H9 (cell line): ENCODE results near the gene KRT32. TPM values are rescaled to one million over a fixed set of nuclear protein-coding genes. Genes with fewer than 3 reads are reported as not detected.

Experiments
- DNase-seq: peaks from one replicate; pipeline ENCODE4 v3.0.0-alpha.2; 2017
- H2AFZ ChIP-seq: one replicate; pipeline ENCODE4 v1.6.1; 2013; ENCODE audit warnings: mild to moderate bottlenecking, low read length, control low read depth, moderate library complexity
- H2AK5ac ChIP-seq: 2 replicates; pipeline ENCODE4 v1.6.1; 2013; ENCODE audit warnings: low read length, control low read depth, mixed read lengths; ENCODE audit not compliant: insufficient read length
- H2BK120ac ChIP-seq: one replicate; pipeline ENCODE4 v1.6.1; 2013; ENCODE audit warnings: low read depth, mild to moderate bottlenecking, low read length, control low read depth, inconsistent platforms; ENCODE audit not compliant: poor library complexity, severe bottlenecking
- H2BK12ac ChIP-seq: 2 replicates; pipeline ENCODE4 v1.6.1; 2013; ENCODE audit warnings: low read length, control low read depth, mixed read lengths, low read depth; ENCODE audit not compliant: insufficient read length
- H2BK15ac ChIP-seq: 2 replicates; pipeline ENCODE4 v1.6.1; 2013; ENCODE audit warnings: low read depth, low read length, control low read depth
- H2BK20ac ChIP-seq: one replicate; pipeline ENCODE4 v1.6.1; 2013; ENCODE audit warnings: low read depth, mild to moderate bottlenecking, low read length, control low read depth, inconsistent platforms; ENCODE audit not compliant: poor library complexity, severe bottlenecking
- H2BK5ac ChIP-seq: 2 replicates; pipeline ENCODE4 v1.6.1; 2013; ENCODE audit warnings: low read length, control low read depth, mixed read lengths; ENCODE audit not compliant: insufficient read length
- H3K14ac ChIP-seq: 2 replicates; pipeline ENCODE4 v1.6.1; 2013; ENCODE audit warnings: low read length, control low read depth; ENCODE audit not compliant: insufficient read depth
- H3K18ac ChIP-seq: 2 replicates; pipeline ENCODE4 v1.6.1; 2013; ENCODE audit warnings: low read depth, mild to moderate bottlenecking, mixed read lengths, low read length, control low read depth; ENCODE audit not compliant: insufficient read length
- H3K23ac ChIP-seq: 2 replicates; pipeline ENCODE4 v1.6.1; 2013; ENCODE audit warnings: low read length, control low read depth, mixed read lengths, low read depth; ENCODE audit not compliant: insufficient read length
- H3K23me2 ChIP-seq: 2 replicates; pipeline ENCODE4 v1.6.1; 2013; ENCODE audit warnings: low read depth, mild to moderate bottlenecking, mixed read lengths, low read length, control low read depth; ENCODE audit not compliant: insufficient read length, poor library complexity, severe bottlenecking
- H3K27ac ChIP-seq: 2 replicates; pipeline ENCODE4 v1.5.1; 2013; ENCODE audit warnings: low read length, control low read depth, mixed read lengths, low read depth; ENCODE audit not compliant: insufficient read length
- H3K27me3 ChIP-seq: 2 replicates; pipeline ENCODE4 v1.6.1; 2013; ENCODE audit warnings: low read length, control low read depth, inconsistent platforms; ENCODE audit not compliant: insufficient read depth
- H3K4ac ChIP-seq: 2 replicates; pipeline ENCODE4 v1.6.1; 2013; ENCODE audit warnings: low read depth, mild to moderate bottlenecking, control low read depth, inconsistent platforms, low read length, moderate library complexity
- H3K4me1 ChIP-seq: 2 replicates; pipeline ENCODE4 v1.6.1; 2013; ENCODE audit warnings: low read length, control low read depth, inconsistent platforms; ENCODE audit not compliant: insufficient read depth
- H3K4me2 ChIP-seq: 2 replicates; pipeline ENCODE4 v1.6.1; 2013; ENCODE audit warnings: low read length, control low read depth, mixed read lengths; ENCODE audit not compliant: insufficient read length, insufficient read depth
- H3K56ac ChIP-seq: 2 replicates; pipeline ENCODE4 v1.6.1; 2013; ENCODE audit warnings: low read depth, mild to moderate bottlenecking, mixed read lengths, low read length, control low read depth; ENCODE audit not compliant: insufficient read length
- H3K79me1 ChIP-seq: 2 replicates; pipeline ENCODE4 v1.6.1; 2013; ENCODE audit warnings: low read depth, mild to moderate bottlenecking, moderate library complexity, low read length, control low read depth, inconsistent platforms; ENCODE audit not compliant: insufficient read depth, poor library complexity, severe bottlenecking
- H3K79me2 ChIP-seq: 2 replicates; pipeline ENCODE4 v1.6.1; 2013; ENCODE audit warnings: low read length, control low read depth, inconsistent platforms; ENCODE audit not compliant: insufficient read depth
- H3K9ac ChIP-seq: 2 replicates; pipeline ENCODE4 v1.6.1; 2013; ENCODE audit warnings: low read length, control low read depth, mixed read lengths; ENCODE audit not compliant: insufficient read length; ENCODE audit errors: extremely low read depth
- H3K9me3 ChIP-seq: one replicate; pipeline ENCODE4 v1.6.1; 2013; ENCODE audit warnings: low read depth, low read length, inconsistent platforms; ENCODE audit not compliant: control insufficient read depth
- H3T11ph ChIP-seq: one replicate; pipeline ENCODE4 v1.6.1; 2013; ENCODE audit warnings: mild to moderate bottlenecking, low read length, control low read depth, inconsistent platforms
- H4K20me1 ChIP-seq: one replicate; pipeline ENCODE4 v1.6.1; 2013; ENCODE audit not compliant: control insufficient read depth, insufficient read length, insufficient read depth
- H4K5ac ChIP-seq: 2 replicates; pipeline ENCODE4 v1.6.1; 2013; ENCODE audit warnings: low read depth, mild to moderate bottlenecking, mixed read lengths, low read length, control low read depth; ENCODE audit not compliant: insufficient read length
- H4K8ac ChIP-seq: replicated peaks from 2 replicates; pipeline ENCODE4 v1.6.1; 2013; ENCODE audit warnings: low read length, control low read depth, mixed read lengths, low read depth; ENCODE audit not compliant: insufficient read length
- H4K91ac ChIP-seq: 2 replicates; pipeline ENCODE4 v1.6.1; 2013; ENCODE audit warnings: low read depth, mild to moderate bottlenecking, moderate library complexity, mixed read lengths, low read length, control low read depth; ENCODE audit not compliant: insufficient read length
- H3K27ac Mint-ChIP-seq, 3 experiments: 2 replicates in 2 of 3; 3 replicates in 1 of 3; pipeline ENCODE4 v1.8.0; 2020 to 2021; ENCODE audit warnings: mixed read lengths in 3 of 3, mild to moderate bottlenecking in 1 of 3, moderate library complexity in 1 of 3
- H3K27me3 Mint-ChIP-seq: 2 replicates; pipeline ENCODE4 v1.8.0; 2021; ENCODE audit warnings: low read depth, mild to moderate bottlenecking, moderate library complexity, mixed read lengths
- H3K36me3 Mint-ChIP-seq, 3 experiments: 2 replicates in 2 of 3; 3 replicates in 1 of 3; pipeline ENCODE4 v1.8.0; 2020 to 2021; ENCODE audit warnings: low read depth in 3 of 3, mixed read lengths in 3 of 3; ENCODE audit not compliant: insufficient read depth in 1 of 3
- H3K4me1 Mint-ChIP-seq, 2 experiments: 2 replicates each; pipeline ENCODE4 v1.8.0; 2020; ENCODE audit warnings: mixed read lengths in 2 of 2
- H3K4me3 Mint-ChIP-seq, 2 experiments: 2 replicates in 1 of 2; 3 replicates in 1 of 2; pipeline ENCODE4 v1.8.0; 2020 to 2021; ENCODE audit warnings: mild to moderate bottlenecking in 2 of 2, mixed read lengths in 2 of 2, moderate library complexity in 1 of 2
- H3K9me3 Mint-ChIP-seq, 2 experiments: 2 replicates in 1 of 2; 3 replicates in 1 of 2; pipeline ENCODE4 v1.8.0; 2020; ENCODE audit warnings: mild to moderate bottlenecking in 2 of 2, mixed read lengths in 2 of 2, moderate library complexity in 1 of 2
- WGBS: extraction: QIAGEN DNeasy Blood & Tissue Kit; methylation state at CpG from one replicate; pipeline ENCODE4 v1.1.7; 2013; ENCODE audit warnings: missing lambda C conversion rate, low lambda C conversion rate, mixed read lengths; ENCODE audit not compliant: insufficient read length; ENCODE audit errors: extremely low coverage; 5-methylcytosine and 5-hydroxymethylcytosine counted together
- total RNA-seq: library from RNA; stranded (reverse); gene quantifications from 2 replicates; pipeline ENCODE4 v1.2.1, GENCODE V29; 2021
- TF ChIP-seq, protein P1 (sequence below): fragments of 200-600 bp; sonication (generic); conservative IDR thresholded peaks from 3 replicates; pipeline ENCODE4 v1.8.0; 2021; ENCODE audit warnings: antibody characterized with exemption, mild to moderate bottlenecking

The KRT32 gene
- total RNA-seq, 1 experiment from 2014 or later = not detected

DNA sequence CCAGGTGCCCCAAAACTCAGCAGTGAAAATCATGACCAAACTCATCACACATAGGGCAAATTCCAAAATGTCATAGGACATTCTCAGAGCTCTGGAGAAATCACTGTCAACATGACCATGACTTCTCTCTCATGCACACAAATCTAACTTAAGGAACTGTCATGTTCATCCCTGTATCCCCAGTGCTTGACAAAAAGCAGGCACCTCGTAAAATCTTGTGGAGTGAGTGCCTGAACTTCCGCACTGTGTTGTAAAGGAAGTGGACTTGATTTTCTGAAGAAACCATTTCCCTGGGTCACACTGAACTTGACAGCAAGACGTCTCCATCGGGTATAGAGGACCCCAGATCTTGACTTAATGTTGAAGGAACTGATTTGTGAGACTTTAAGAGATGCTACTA, 45.6 kb downstream of the KRT32 start:
- no peak overlapping the region for H3K4me3 Mint-ChIP-seq
- H3K9me3 Mint-ChIP-seq = no peaks in the 10 kb centered on the region
- H3T11ph ChIP-seq = no peak overlapping the region
- H3K14ac ChIP-seq = no peak overlapping the region
- H3K4ac ChIP-seq = no peak overlapping the region
- no peak overlapping the region for H2AFZ ChIP-seq
- no peak overlapping the region for H3K4me2 ChIP-seq
- H3K9me3 ChIP-seq = no peaks in the 10 kb centered on the region
- no peaks in the 10 kb centered on the region for H3K23me2 ChIP-seq
- no peaks in the 10 kb centered on the region for H3K79me1 ChIP-seq
- no peak overlapping the region for H3K56ac ChIP-seq
- no peak overlapping the region for H3K9ac ChIP-seq
- no peaks in the 10 kb centered on the region for H3K27me3 ChIP-seq
- no peak overlapping the region for H2BK120ac ChIP-seq
- H3K79me2 ChIP-seq = no peaks in the 10 kb centered on the region
- no peaks in the 10 kb centered on the region for H3K36me3 Mint-ChIP-seq
- no peak overlapping the region for H3K18ac ChIP-seq
- no CpG with 5 or more reads among the region's 4 CpGs for WGBS
- TF ChIP-seq, protein P1, sequence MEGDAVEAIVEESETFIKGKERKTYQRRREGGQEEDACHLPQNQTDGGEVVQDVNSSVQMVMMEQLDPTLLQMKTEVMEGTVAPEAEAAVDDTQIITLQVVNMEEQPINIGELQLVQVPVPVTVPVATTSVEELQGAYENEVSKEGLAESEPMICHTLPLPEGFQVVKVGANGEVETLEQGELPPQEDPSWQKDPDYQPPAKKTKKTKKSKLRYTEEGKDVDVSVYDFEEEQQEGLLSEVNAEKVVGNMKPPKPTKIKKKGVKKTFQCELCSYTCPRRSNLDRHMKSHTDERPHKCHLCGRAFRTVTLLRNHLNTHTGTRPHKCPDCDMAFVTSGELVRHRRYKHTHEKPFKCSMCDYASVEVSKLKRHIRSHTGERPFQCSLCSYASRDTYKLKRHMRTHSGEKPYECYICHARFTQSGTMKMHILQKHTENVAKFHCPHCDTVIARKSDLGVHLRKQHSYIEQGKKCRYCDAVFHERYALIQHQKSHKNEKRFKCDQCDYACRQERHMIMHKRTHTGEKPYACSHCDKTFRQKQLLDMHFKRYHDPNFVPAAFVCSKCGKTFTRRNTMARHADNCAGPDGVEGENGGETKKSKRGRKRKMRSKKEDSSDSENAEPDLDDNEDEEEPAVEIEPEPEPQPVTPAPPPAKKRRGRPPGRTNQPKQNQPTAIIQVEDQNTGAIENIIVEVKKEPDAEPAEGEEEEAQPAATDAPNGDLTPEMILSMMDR = no peak
- no peak overlapping the region for H2BK20ac ChIP-seq
- H3K27ac ChIP-seq = no peak overlapping the region
- no peak overlapping the region; a peak in 1 of 7 replicates for H3K27ac Mint-ChIP-seq
- H4K91ac ChIP-seq = no peak overlapping the region
- H3K23ac ChIP-seq = no peak overlapping the region
- H2AK5ac ChIP-seq = no peak overlapping the region
- H2BK15ac ChIP-seq = no peak overlapping the region
- H3K4me1 Mint-ChIP-seq = peaks cover 8% of the 10 kb centered on the region in 2 experiments; a peak in 3 of 4 replicates
- H3K27me3 Mint-ChIP-seq = peaks cover 11% of the 10 kb centered on the region
- H2BK12ac ChIP-seq = no peak overlapping the region
- no peak overlapping the region for H2BK5ac ChIP-seq
- no peaks in the 10 kb centered on the region for H3K4me1 ChIP-seq
- no peak for DNase-seq
- no peak overlapping the region for H4K5ac ChIP-seq
- H4K20me1 ChIP-seq = no peaks in the 10 kb centered on the region
- no peak overlapping the region for H4K8ac ChIP-seq
